Lower lobe of right lung (tissue), 2 donors: ENCODE results near the gene CETN1. TPM values are rescaled to one million over a fixed set of nuclear protein-coding genes. Genes with fewer than 3 reads are reported as not detected.

ENCODE experiments used
- ATAC-seq, 2 donors: fragments of 200-7000 bp; cut with Tn5 transposase; one replicate each; pipeline ENCODE4 v1.9.1; 2020 to 2022; ENCODE audit warnings: mild to moderate bottlenecking in 2 of 2, moderate library complexity in 2 of 2
- DNase-seq: peaks from one replicate; pipeline ENCODE4 v3.0.0-alpha.2; 2020
- H3K27ac ChIP-seq: fragments of 200-600 bp; one replicate; pipeline ENCODE4 v1.8.0; 2022
- H3K27me3 ChIP-seq: fragments of 200-600 bp; one replicate; pipeline ENCODE4 v1.8.0; 2022; ENCODE audit warnings: low read depth
- H3K36me3 ChIP-seq: fragments of 200-600 bp; one replicate; pipeline ENCODE4 v1.8.0; 2022; ENCODE audit warnings: mild to moderate bottlenecking
- H3K4me1 ChIP-seq: fragments of 200-600 bp; one replicate; pipeline ENCODE4 v1.8.0; 2022
- H3K4me3 ChIP-seq: fragments of 200-600 bp; one replicate; pipeline ENCODE4 v1.8.0; 2022; ENCODE audit warnings: mild to moderate bottlenecking
- H3K9me3 ChIP-seq: fragments of 200-600 bp; one replicate; pipeline ENCODE4 v1.8.0; 2022
- intact Hi-C: fragments of 100-400 bp; cut with DNase I; formaldehyde crosslinking; loops from one replicate; pipeline ENCODE4 v1.11.0; 2022
- total RNA-seq: library from RNA; stranded (reverse); fragmentation: NEBNext Ultra II Directional; extraction: Animal tissue kit (Norgen Biotek cat#: 25700); gene quantifications from one replicate; pipeline ENCODE4 v1.2.1, GENCODE V29; 2021
- TF ChIP-seq, protein P1 (sequence below): fragments of 200-600 bp; IDR thresholded peaks from one replicate; pipeline ENCODE4 v1.8.0; 2022; ENCODE audit warnings: antibody characterized with exemption, mild to moderate bottlenecking
- donor health status: DM: no; HTN: yes; CAD: no; lungs with severe emphysema.

The CETN1 gene
- total RNA-seq, 1 donor from 2014 or later = not detected

DNA sequence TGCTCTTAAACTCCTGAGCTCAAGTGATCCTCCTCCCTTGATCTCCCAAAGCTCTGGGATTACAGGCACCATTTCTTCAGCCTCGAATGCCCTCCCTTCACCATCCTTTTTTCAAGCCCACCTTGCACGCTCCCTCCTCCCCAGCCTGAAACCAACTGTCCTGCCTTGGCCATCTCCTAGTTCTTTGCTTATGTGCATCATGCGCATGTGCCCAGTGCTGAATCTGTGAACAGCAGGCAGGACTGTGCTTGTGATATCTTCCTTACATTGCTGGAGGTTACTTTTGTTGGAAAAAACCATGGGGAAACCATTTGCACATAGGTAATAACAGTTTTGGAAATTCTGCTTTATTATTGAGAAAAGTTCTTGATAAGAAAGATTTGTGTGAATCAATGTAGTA is 30.2 kb upstream of the CETN1 start:
- ATAC-seq (no peak), DNase-seq (no peak)
- no peaks in the 10 kb centered on the region for H3K4me1 ChIP-seq
- no peak overlapping the region for H3K27ac ChIP-seq
- H3K36me3 ChIP-seq = no peaks in the 10 kb centered on the region
- H3K27me3 ChIP-seq = no peaks in the 10 kb centered on the region
- intact Hi-C loops = no loop called here
- no peaks in the 10 kb centered on the region for H3K9me3 ChIP-seq
- TF ChIP-seq, protein P1, sequence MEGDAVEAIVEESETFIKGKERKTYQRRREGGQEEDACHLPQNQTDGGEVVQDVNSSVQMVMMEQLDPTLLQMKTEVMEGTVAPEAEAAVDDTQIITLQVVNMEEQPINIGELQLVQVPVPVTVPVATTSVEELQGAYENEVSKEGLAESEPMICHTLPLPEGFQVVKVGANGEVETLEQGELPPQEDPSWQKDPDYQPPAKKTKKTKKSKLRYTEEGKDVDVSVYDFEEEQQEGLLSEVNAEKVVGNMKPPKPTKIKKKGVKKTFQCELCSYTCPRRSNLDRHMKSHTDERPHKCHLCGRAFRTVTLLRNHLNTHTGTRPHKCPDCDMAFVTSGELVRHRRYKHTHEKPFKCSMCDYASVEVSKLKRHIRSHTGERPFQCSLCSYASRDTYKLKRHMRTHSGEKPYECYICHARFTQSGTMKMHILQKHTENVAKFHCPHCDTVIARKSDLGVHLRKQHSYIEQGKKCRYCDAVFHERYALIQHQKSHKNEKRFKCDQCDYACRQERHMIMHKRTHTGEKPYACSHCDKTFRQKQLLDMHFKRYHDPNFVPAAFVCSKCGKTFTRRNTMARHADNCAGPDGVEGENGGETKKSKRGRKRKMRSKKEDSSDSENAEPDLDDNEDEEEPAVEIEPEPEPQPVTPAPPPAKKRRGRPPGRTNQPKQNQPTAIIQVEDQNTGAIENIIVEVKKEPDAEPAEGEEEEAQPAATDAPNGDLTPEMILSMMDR = no peak
- no peak overlapping the region for H3K4me3 ChIP-seq

DNA sequence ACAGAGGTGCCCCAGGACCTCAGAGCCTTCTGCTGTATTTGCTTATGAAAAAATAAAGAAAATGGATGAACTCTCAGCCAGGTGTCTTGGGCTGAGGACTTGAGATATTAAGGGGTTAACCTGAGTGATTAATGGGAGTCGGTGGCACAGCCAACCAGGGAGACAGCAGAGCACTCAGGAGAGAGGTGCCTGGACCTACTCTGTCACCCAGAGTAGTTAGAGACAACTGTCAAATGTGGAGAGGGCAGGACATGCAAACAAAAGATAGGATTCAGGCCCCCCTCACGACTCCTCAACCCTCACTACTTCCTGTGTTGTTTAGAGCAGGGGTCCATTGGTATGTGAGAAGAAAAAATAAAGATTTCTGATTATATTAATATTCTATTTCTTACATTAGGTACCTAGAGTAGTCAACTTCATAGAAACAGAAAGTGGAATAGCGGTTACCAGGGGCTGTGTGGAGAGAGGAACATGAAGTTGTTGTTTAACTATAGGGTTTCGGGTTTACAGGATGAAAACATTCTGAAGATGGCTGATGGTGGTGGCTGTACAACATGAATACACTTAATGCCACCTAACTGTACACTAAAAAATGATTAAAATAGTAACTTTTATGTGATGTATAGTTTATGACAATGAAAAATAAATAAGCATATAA is 28.6 kb upstream of the CETN1 start:
- H3K4me3 ChIP-seq = no peak overlapping the region
- no peaks in the 10 kb centered on the region for H3K4me1 ChIP-seq
- H3K27ac ChIP-seq = no peak overlapping the region
- no peak for ATAC-seq
- intact Hi-C loops = no loop called here
- no peaks in the 10 kb centered on the region for H3K9me3 ChIP-seq
- DNase-seq = no peak
- no peaks in the 10 kb centered on the region for H3K36me3 ChIP-seq
- TF ChIP-seq, protein P1 = no peak
- H3K27me3 ChIP-seq = no peaks in the 10 kb centered on the region

DNA sequence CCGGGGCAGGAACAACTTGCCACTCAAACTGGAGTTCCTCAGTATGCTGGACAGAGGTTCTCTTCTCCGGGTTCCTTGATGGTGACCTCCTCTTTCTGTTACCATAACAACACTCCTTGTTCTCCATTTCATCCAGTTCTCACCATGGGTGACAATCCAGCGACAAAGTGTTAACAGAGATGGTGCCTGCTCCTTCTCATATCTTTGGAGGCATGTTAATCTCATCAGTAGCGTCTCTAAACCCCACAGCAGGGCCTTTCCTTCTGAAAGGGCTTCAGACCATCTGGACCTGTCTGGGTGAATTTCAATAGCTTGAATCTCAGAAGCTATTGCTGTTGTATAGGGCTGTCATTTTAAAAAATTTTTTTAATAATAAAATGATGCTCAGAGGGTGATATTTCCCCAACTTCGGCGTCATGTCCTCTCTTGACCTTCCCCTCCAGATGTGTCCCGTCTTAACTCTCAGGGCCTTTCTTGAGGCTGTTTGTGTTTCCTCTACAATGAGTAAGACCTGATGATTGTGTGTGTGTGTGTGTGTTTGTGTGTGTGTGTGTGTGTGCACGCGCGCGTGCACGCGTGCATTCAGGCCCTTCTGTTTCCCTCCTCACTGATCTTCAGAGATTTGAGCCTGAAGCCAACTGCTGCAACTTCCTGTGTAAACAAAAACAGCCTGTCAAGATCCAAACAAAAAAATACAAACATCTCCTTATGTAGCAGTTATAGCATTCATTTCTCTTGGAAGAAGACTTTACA is 24.3 kb upstream of the CETN1 start:
- no peak overlapping the region for H3K4me3 ChIP-seq
- H3K4me1 ChIP-seq = no peaks in the 10 kb centered on the region
- H3K36me3 ChIP-seq = no peaks in the 10 kb centered on the region
- TF ChIP-seq, protein P1 = no peak
- ATAC-seq = no peak
- no peaks in the 10 kb centered on the region for H3K27me3 ChIP-seq
- intact Hi-C loops = no loop called here
- DNase-seq = no peak
- no peak overlapping the region for H3K27ac ChIP-seq
- H3K9me3 ChIP-seq = no peaks in the 10 kb centered on the region

DNA sequence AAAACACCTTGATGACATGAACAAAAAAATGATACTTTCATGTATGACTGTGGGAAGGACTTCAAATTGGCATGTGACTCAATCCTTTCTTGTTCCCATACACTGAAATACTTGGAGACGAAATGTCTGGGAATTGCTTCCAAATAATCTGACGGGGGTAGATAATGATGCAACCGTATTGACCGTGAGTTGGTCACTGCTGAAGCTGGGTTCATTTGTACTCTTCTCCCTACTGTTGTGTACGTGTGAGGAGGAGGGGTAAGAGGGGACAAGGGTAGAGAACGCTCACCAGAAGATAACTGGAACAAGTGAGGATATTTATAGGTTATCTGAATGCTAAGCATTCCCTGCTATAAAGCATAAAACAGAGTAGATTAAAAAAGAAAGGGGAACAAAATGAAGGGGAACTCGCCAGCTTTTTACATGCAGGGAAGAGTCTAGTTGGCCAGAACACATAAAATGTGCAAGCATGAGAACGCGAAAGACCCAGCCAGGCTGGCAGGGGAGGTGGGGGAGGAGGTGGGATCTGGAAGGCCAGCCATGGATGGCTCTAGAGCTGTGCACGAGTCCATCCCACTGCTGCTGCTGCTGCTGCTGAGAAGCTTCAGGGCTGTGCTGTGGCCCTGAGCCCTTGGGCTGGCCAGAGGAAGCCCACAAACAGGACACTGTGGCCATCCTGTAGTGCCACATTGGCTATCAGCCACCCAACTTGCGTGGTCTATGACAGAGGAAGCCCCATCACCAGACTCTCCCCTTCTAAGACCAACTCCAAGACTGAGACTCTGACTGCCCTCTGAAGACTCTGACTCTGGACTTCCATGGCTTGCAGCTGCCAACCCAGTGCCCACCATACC is 15.2 kb upstream of the CETN1 start:
- H3K36me3 ChIP-seq = no peaks in the 10 kb centered on the region
- no peak overlapping the region for H3K4me3 ChIP-seq
- DNase-seq (no peak), ATAC-seq (peak in 1 of 2 donors; percentile 34)
- no peak overlapping the region for H3K27ac ChIP-seq
- no peaks in the 10 kb centered on the region for H3K9me3 ChIP-seq
- no peaks in the 10 kb centered on the region for H3K4me1 ChIP-seq
- intact Hi-C loops = no loop called here
- no peaks in the 10 kb centered on the region for H3K27me3 ChIP-seq
- TF ChIP-seq, protein P1 = no peak

DNA sequence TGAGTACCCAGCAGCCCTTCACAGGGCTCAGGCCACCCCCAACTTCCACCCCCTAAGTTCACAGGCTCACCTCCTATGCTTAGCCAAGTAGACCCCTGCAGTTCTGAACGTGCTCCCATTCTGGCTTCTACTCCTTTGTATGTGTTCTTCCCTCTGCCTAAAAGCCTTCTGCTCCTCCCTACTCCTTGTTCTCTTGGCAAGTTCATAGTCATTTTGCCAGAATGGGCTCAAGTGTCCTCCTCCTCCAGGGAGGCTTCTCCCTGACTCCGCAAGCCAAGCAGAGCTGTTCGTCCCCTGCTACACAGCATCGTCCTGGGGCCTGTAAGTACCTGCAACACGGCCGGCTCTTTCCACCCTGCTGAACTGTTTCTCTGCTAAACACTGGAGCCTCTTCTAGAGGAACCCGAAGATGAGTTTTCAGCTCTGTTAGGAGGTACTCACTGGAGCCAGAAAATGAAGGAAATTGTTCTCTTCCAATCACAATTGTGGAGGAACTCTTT is 14.6 kb upstream of the CETN1 start:
- ATAC-seq (no peak), DNase-seq (no peak)
- Histone ChIP-seq H3K27me3 (no peaks in the 10 kb centered on the region), H3K9me3 (no peaks in the 10 kb centered on the region), H3K36me3 (no peaks in the 10 kb centered on the region), H3K4me1 (no peaks in the 10 kb centered on the region), H3K27ac (no peak overlapping the region), H3K4me3 (no peak overlapping the region)
- TF ChIP-seq, protein P1 = no peak
- intact Hi-C loops = no loop called here
